CD4-positive, alpha-beta T cell treated with Interleukin-15 for 4 hours (primary cell): ENCODE measurements around the gene KCNIP3.
"Not testable (repeated sequence)": the region's sequence is repeated elsewhere in the genome, so short reads cannot be mapped to it uniquely, and the experiment has no call there.

Source experiments
- DNase-seq: peaks from one replicate; pipeline ENCODE4 v3.0.0-alpha.2; 2020; ENCODE audit warnings: low spot score

Gene KCNIP3

GRCh38 chr2:95383635-95384027, 86.5 kb downstream of the KCNIP3 start:
- no peak for DNase-seq

- no peak for DNase-seq
Measured at GRCh38 chr2:95384854-95385569, 87.9 kb downstream of the KCNIP3 start.

- no peak for DNase-seq
Measured at GRCh38 chr2:95385570-95385984, 88.4 kb downstream of the KCNIP3 start.

GRCh38 chr2:95386031-95386430, 88.9 kb downstream of the KCNIP3 start:
- no peak for DNase-seq

- DNase-seq, result no peak
Measured at GRCh38 chr2:95387358-95387757, 90.2 kb downstream of the KCNIP3 start.

GRCh38 chr2:95388091-95388692, 91.0 kb downstream of the KCNIP3 start:
- DNase-seq, result no peak

- no peak for DNase-seq
Measured at GRCh38 chr2:95388856-95389244, 91.7 kb downstream of the KCNIP3 start.

GRCh38 chr2:95389245-95390119, 92.3 kb downstream of the KCNIP3 start:
- peak; percentile 21 for DNase-seq

- DNase-seq, result no peak
Measured at GRCh38 chr2:95390272-95390880, 93.2 kb downstream of the KCNIP3 start.

- DNase-seq, result no peak
Measured at GRCh38 chr2:95390881-95391321, 93.8 kb downstream of the KCNIP3 start.

- no peak for DNase-seq
Measured at GRCh38 chr2:95391641-95392310, 94.6 kb downstream of the KCNIP3 start.

- DNase-seq, result no peak
Measured at GRCh38 chr2:95392320-95392719, 95.2 kb downstream of the KCNIP3 start.

- no peak for DNase-seq
Measured at GRCh38 chr2:95392730-95393455, 95.7 kb downstream of the KCNIP3 start.

GRCh38 chr2:95393901-95394300, 96.8 kb downstream of the KCNIP3 start:
- DNase-seq, result no peak

GRCh38 chr2:95399061-95399460, 101.9 kb downstream of the KCNIP3 start:
- no peak for DNase-seq

- no peak for DNase-seq
Measured at GRCh38 chr2:95401480-95401879, 104.3 kb downstream of the KCNIP3 start.

GRCh38 chr2:95402004-95402369, 104.8 kb downstream of the KCNIP3 start:
- not testable (repeated sequence) for DNase-seq

- DNase-seq, result peak; percentile 89
Measured at GRCh38 chr2:95402370-95403203, 105.4 kb downstream of the KCNIP3 start, which contains the start of gene FAHD2A. FAHD2A (plus strand) TSS chr2:95402708; CDS start chr2:95405559, 2,851 bp downstream.

- DNase-seq, result peak; percentile 22
Measured at GRCh38 chr2:95403204-95403721, 106.1 kb downstream of the KCNIP3 start.

- DNase-seq, result not testable (repeated sequence)
Measured at GRCh38 chr2:95403824-95404223, 106.7 kb downstream of the KCNIP3 start.
